ENCODE data around the gene SEMA4B.
"Not testable (repeated sequence)": the region's sequence is repeated elsewhere in the genome, so short reads cannot be mapped to it uniquely, and the experiment has no call there.

SEMA4B gene

GRCh38 chr15:90227816-90228772 is 27.0 kb downstream of the SEMA4B start:
- no peak for ATAC-seq

GRCh38 chr15:90228960-90229359 is 27.8 kb downstream of the SEMA4B start:
- ATAC-seq, result no peak

- ATAC-seq, result no peak
Measured at GRCh38 chr15:90230071-90230494, 29.0 kb downstream of the SEMA4B start.

- no peak for ATAC-seq
Measured at GRCh38 chr15:90230610-90231009, 29.5 kb downstream of the SEMA4B start.

GRCh38 chr15:90231028-90232017 is 30.2 kb downstream of the SEMA4B start:
- peak; percentile 49 to 50 for ATAC-seq

- ATAC-seq, result no peak
Measured at GRCh38 chr15:90232196-90232595, 31.1 kb downstream of the SEMA4B start.

- ATAC-seq, result no peak
Measured at GRCh38 chr15:90232941-90233386, 31.8 kb downstream of the SEMA4B start.

- peak; percentile 87 to 89 for ATAC-seq
Measured at GRCh38 chr15:90233387-90234095, 32.4 kb downstream of the SEMA4B start, which contains the start of gene CIB1. Gene CIB1 (minus strand): TSS chr15:90233941. CDS start chr15:90233885, 56 bp downstream.

GRCh38 chr15:90234096-90234988 is 33.2 kb downstream of the SEMA4B start, which contains the start of gene GDPGP1:
Gene GDPGP1 (plus strand): TSS chr15:90234209. CDS start chr15:90240909, 6,700 bp downstream.
- ATAC-seq, result peak; percentile 68 to 74

GRCh38 chr15:90239371-90239770 is 38.2 kb downstream of the SEMA4B start:
- ATAC-seq, result no peak

- no peak for ATAC-seq
Measured at GRCh38 chr15:90240856-90241255, 39.7 kb downstream of the SEMA4B start.

- no peak for ATAC-seq
Measured at GRCh38 chr15:90241343-90242192, 40.4 kb downstream of the SEMA4B start.

GRCh38 chr15:90243943-90244639 is 43.0 kb downstream of the SEMA4B start:
- ATAC-seq, result no peak

GRCh38 chr15:90248789-90249202 is 47.7 kb downstream of the SEMA4B start:
- ATAC-seq, result no peak

- peak; percentile 81 to 90 for ATAC-seq
Measured at GRCh38 chr15:90249203-90249863, 48.2 kb downstream of the SEMA4B start, which contains the start of gene TTLL13. Gene TTLL13 (plus strand): TSS chr15:90249556. CDS start chr15:90250631, 1,075 bp downstream.

- ATAC-seq, result no peak
Measured at GRCh38 chr15:90257776-90258175, 56.6 kb downstream of the SEMA4B start.

GRCh38 chr15:90259524-90259923 is 58.4 kb downstream of the SEMA4B start:
- peak in 1 of 2 donors; percentile 60 for ATAC-seq

GRCh38 chr15:90260731-90261130 is 59.6 kb downstream of the SEMA4B start:
- not testable (repeated sequence) for ATAC-seq

- ATAC-seq, result no peak
Measured at GRCh38 chr15:90261811-90262210, 60.7 kb downstream of the SEMA4B start.

Data from activated CD4-positive, CD25-positive, alpha-beta regulatory T cell treated with anti-CD3 and anti-CD28 coated beads, Interleukin-2, amount 50 U/mL, for 24 hours (primary cell).